ENCODE data around the gene PCBP3.

The PCBP3 gene

GRCh38 chr21:45899317-45900033 is 255.9 kb downstream of the PCBP3 start:
- no peak for DNase-seq

- no peak for DNase-seq
Measured at GRCh38 chr21:45900034-45900868, 256.7 kb downstream of the PCBP3 start.

GRCh38 chr21:45901061-45901690 is 257.7 kb downstream of the PCBP3 start:
- no peak for DNase-seq

GRCh38 chr21:45902292-45902995 is 258.9 kb downstream of the PCBP3 start:
- no peak for DNase-seq

GRCh38 chr21:45905196-45905595 is 261.7 kb downstream of the PCBP3 start:
- DNase-seq = no peak

GRCh38 chr21:45906196-45906805 is 262.8 kb downstream of the PCBP3 start:
- DNase-seq = no peak

- no peak for DNase-seq
Measured at GRCh38 chr21:45906859-45907258, 263.3 kb downstream of the PCBP3 start.

GRCh38 chr21:45908536-45909237 is 265.2 kb downstream of the PCBP3 start:
- no peak for DNase-seq

GRCh38 chr21:45909238-45909988 is 265.9 kb downstream of the PCBP3 start:
- no peak for DNase-seq

- DNase-seq = no peak
Measured at GRCh38 chr21:45910155-45910547, 266.6 kb downstream of the PCBP3 start.

- DNase-seq = no peak
Measured at GRCh38 chr21:45910548-45911221, 267.2 kb downstream of the PCBP3 start.

GRCh38 chr21:45911806-45912325 is 268.3 kb downstream of the PCBP3 start:
- no peak for DNase-seq

- DNase-seq = no peak
Measured at GRCh38 chr21:45912611-45913417, 269.3 kb downstream of the PCBP3 start.

- DNase-seq = no peak
Measured at GRCh38 chr21:45913418-45913765, 269.9 kb downstream of the PCBP3 start.

- no peak for DNase-seq
Measured at GRCh38 chr21:45913886-45914285, 270.4 kb downstream of the PCBP3 start.

GRCh38 chr21:45914321-45914845 is 270.9 kb downstream of the PCBP3 start:
- no peak for DNase-seq

GRCh38 chr21:45916011-45916840 is 272.7 kb downstream of the PCBP3 start:
- DNase-seq = no peak

GRCh38 chr21:45917241-45917640 is 273.7 kb downstream of the PCBP3 start:
- no peak for DNase-seq

Data from CD4-positive, alpha-beta T cell treated with Interleukin-4 for 4 hours (primary cell).